Posterior vena cava (tissue), 2 donors: ENCODE measurements around the gene DBT. TPM values are rescaled to one million over a fixed set of nuclear protein-coding genes. Genes with fewer than 3 reads are reported as not detected.
"Not testable (repeated sequence)": the region's sequence is repeated elsewhere in the genome, so short reads cannot be mapped to it uniquely, and the experiment has no call there.

Source experiments
- DNase-seq: peaks from one replicate; pipeline ENCODE4 v3.0.0-alpha.2; 2020; ENCODE audit warnings: low spot score
- intact Hi-C, 2 donors: fragments of 100-400 bp; cut with DNase I; formaldehyde crosslinking; loops; one replicate each; pipeline versions ENCODE4 v1.14.1 to v1.14.2; 2022 to 2023
- long read RNA-seq, 2 donors: library from polyadenylated mRNA; unstranded; transcript quantifications; one replicate each; pipeline ENCODE4 v2.0.0, GENCODE V29; 2020 to 2021
- total RNA-seq, 2 donors: library from RNA; stranded (reverse); fragmentation: NEBNext Ultra II Directional; extraction: Animal tissue kit (Norgen Biotek cat#: 25700); gene quantifications; one replicate each; pipeline ENCODE4 v1.2.1, GENCODE V29; 2021
- donor health status: DM: yes; HTN: yes; CAD: no.
- donor health status: DM: yes; HTN: yes; CAD: no.

The DBT gene
- total RNA-seq: 10 to 100 TPM; 11.6 to 13.3 TPM
- long read RNA-seq, donor 1, full-length matches to known transcripts: 1 of 3 reads
- long read RNA-seq, donor 1, partial matches to known transcripts: 0 of 3 reads
- long read RNA-seq, donor 1, other reads (novel, unspliced or antisense): 2 of 3 reads
- long read RNA-seq, donor 2, full-length matches to known transcripts: 2 of 7 reads
- long read RNA-seq, donor 2, partial matches to known transcripts: 1 of 7 reads
- long read RNA-seq, donor 2, other reads (novel, unspliced or antisense): 4 of 7 reads

GRCh38 chr1:100249537-100250257 lies at the start of gene DBT:
Gene DBT (minus strand): TSS chr1:100249834. CDS start chr1:100249820, 14 bp downstream.
- peak; percentile 97 for DNase-seq
- intact Hi-C loops: no loop called here

- no peak for DNase-seq
- intact Hi-C loops: no loop called here
These were observed 48.9 kb upstream of the DBT start for GRCh38 chr1:100298512-100298911.

- intact Hi-C loops, DNase-seq: not testable (repeated sequence)
These were observed 47.4 kb upstream of the DBT start for GRCh38 chr1:100296997-100297396.

DNA sequence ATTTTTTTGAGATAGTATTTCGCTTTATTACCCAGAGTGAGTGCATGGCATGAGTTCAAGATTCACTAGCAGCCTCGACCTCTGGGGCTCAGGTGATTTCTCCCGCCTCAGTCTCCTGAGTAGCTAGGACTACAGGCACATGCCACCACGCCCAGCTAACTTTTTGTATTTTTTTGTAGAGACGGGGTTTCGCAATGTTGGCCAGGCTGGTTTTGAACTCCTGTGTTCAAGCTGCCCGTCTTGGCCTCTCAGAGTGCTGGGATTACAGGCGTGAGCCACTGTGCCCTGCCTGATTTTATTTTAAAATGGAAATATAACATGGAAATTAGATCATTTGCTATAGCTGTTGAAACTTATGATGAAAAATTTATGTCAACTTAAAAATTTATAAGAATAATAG lies 46.5 kb upstream of the DBT start:
- intact Hi-C loops: no loop called here
- DNase-seq: no peak

DNA sequence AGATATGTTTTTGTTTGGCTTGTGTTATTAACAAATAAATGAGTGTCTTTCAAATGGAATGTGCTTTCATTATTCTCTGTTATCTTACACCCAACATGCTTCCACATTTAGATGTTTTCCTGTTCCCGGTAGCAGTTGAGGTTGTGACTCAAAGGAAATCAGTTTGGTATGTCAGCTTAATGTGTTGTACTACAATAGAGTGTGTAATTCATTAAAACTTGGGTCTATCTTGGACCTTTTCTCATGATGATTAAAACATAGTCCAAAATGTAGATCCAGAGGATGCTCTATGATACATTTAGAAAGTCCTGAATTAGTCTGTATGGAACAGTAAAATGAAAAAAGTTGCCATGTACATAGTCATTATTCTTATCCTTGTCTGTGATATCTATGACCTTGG lies 43.1 kb upstream of the DBT start:
- intact Hi-C loops: no loop called here
- no peak for DNase-seq

- DNase-seq: no peak
- intact Hi-C loops: no loop called here
These were observed 40.7 kb upstream of the DBT start for GRCh38 chr1:100290291-100290690.

DNA sequence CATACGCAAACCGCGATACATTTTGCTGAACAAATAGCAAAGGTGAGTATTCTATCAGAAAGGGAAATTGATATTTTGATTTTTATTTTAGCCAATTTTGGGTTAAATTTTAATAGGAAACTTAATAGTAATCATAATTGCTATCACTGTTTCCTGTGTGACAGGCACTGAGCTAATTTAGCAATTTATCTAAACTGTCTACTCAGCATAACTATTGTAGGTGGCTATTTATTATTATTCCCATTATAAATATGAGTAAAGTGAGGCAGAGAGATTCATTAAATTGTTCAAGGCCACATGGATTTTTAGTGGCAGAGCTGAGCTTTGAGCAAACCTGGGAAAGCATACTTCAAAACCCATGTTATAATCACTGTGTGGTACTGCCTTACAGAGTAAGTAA lies 37.5 kb upstream of the DBT start:
- intact Hi-C loops: no loop called here
- no peak for DNase-seq

DNA sequence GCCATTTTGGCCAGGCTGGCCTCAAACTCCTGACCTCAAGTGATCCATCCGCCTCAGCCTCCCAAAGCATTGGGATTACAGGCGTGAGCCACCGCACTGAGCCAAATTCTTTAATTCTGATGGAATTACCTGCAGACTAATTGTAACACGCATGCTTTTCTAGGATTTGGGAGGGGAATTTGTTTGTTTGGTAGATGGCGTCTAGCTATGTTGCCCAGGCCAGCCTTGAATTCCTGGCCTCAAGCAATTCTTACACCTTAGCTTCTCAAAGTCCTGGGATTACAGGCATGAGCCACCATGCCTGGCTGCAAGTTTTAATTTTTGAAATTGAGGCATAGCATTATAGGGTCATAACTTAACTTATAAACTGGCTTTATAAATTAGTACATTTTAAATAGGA lies 35.0 kb upstream of the DBT start:
- no peak for DNase-seq
- intact Hi-C loops: no loop called here

GRCh38 chr1:100279954-100280682 lies 30.5 kb upstream of the DBT start:
- intact Hi-C loops: no loop called here
- DNase-seq: no peak

DNA sequence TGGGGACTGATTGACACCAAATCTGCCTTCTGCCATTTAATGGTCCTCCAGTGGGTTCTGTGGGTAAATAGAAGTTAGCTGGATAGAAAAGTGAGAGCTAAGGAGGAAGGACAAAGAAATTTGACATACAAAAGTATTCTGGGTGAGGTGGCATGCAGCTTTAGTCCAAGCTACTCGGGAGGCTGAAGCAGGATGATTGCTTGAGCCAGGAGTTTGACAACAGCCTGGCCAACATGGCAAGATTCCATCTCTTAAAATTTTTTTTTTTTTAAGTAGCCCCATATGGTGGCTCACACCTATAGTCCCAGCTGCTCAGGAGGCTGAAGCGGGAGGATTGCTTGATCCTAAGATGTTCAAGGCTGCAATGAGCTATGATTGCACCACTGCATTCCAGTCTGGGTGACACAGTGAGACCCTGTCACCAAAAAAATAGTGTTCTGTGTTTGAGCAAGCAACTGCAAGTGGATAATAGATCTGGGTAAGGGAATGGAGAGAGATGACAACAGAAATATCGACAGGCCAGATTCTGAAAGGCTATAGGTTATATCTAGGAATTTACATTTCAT lies 29.8 kb upstream of the DBT start:
- intact Hi-C loops: no loop called here
- no peak for DNase-seq

DNA sequence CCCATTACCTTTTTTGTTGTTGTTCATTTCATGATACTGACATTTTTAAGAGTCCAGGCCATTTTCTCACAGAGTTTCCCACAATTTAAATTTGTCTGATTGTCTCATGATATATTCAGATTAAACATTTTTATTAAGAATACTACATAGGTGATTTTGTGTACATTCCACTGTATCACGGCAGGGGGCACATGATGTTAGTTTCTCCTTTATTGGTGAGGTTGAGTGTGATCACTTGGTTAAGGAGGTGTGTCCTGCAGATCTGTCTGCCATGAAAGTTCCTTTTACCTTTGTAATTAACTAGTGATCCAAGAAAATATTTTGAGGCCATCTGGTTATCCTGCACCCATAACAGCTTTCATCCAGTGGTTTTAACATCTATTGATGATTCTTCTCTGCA lies 28.2 kb upstream of the DBT start:
- DNase-seq: no peak
- intact Hi-C loops: no loop called here

GRCh38 chr1:100268202-100268601 lies 18.6 kb upstream of the DBT start:
- DNase-seq: no peak
- intact Hi-C loops: no loop called here

DNA sequence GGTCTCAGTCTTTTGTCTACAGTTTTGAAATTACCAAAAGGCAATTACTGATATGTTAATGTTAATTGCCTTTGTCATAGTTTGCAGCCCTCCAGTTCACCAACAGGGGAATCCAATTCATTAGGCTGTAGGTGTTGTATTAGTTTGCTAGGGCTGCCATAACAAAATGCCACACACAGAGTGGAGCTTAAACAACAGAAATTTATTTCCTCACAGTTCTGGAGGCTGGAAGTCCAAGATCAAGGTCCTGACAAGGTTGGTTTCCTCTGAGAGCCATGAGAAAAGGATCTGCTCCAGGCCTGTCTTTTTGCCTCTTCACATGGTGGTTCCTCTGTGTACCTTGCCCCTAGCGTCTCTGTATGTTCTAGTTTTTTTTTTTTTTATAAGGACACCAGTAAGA lies 17.6 kb upstream of the DBT start:
- no peak for DNase-seq
- intact Hi-C loops: no loop called here

GRCh38 chr1:100266741-100267140 lies 17.1 kb upstream of the DBT start:
- intact Hi-C loops: no loop called here
- no peak for DNase-seq

DNA sequence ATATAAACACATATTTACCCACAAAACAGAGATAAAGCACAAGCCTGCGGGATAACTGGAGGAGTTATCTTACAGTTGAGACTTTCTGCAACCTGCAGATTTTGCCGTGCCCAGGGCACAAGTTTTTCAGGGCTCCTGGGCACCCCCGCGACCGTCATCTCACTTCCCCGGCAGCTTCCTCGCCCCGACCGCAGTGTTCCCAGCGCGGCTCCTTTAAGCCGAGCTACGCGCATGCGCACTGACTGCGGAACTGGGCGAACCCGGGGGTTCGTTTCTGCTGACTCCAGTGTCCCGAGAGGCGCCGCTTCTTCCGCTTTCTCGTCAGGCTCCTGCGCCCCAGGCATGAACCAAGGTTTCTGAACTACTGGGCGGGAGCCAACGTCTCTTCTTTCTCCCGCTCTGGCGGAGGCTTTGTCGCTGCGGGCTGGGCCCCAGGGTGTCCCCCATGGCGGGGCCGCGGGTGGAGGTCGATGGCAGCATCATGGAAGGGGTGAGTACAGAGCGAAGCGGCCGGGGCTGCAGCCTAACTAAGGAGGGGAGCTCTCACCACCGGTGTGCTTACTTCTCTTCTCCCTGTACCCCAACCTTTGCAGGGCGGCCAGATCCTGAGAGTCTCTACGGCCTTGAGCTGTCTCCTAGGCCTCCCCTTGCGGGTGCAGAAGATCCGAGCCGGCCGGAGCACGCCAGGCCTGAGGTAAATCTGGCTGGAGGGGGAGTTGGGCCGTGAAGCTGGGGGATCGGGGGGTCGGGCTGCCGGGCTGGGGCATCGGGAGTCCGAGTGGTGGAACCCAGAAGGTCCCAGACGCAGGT lies 16.5 kb upstream of the DBT start, which contains the start of gene RTCA:
Gene RTCA, plus strand, starts transcription at position 286 of the 810 bp plus-strand sequence. Its CDS starts 160 bp downstream, at position 446.
- intact Hi-C loops: no loop called here

GRCh38 chr1:100265562-100265930 lies 15.9 kb upstream of the DBT start:
- intact Hi-C loops: no loop called here
- no peak for DNase-seq

More for the DNA sequence above, 16.5 kb upstream of the DBT start, which contains the start of gene RTCA:
- peak; percentile 99 for DNase-seq

- intact Hi-C loops: not testable (repeated sequence)
These were observed 14.4 kb upstream of the DBT start for GRCh38 chr1:100264081-100264480.

DNA sequence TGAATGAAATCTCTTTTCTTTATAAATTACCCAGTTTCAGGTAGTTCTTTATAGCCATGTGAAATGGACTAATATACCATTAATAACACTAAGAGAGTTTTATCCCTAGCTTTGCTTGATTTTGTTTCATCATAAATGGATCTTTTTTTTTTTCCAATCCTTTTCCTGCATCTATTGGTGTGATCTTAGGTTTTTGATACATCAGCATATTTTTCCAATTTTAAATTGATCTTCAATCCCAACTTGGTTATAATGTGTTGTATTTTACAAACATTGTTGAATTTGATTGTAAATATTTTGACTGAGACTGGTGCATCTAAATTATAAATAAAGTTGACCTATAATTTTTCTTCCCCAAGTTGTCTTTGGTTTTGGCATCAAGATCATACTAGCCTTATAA lies 12.1 kb upstream of the DBT start:
- DNase-seq: no peak
- intact Hi-C loops: no loop called here

More at GRCh38 chr1:100264081-100264480, 14.4 kb upstream of the DBT start:
- DNase-seq: not testable (repeated sequence)

DNA sequence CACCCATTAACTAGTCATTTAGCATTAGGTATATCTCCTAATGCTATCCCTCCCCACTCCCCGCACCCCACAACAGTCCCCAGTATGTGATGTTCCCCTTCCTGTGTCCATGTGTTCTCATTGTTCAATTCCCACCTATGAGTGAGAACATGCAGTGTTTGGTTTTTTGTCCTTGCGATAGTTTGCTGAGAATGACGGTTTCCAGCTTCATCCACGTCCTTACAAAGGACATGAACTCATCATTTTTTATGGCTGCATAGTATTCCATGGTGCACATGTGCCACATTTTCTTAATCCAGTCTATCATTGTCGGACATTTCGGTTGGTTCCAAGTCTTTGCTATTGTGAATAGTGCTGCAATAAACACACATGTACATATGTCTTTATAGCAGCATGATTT lies 8.8 kb upstream of the DBT start:
- DNase-seq, intact Hi-C loops: not testable (repeated sequence)
